Stimulated activated CD4-positive, alpha-beta T cell treated with anti-CD3 and anti-CD28 coated beads, TNF-alpha, amount 100 ng/mL, for 24 hours (primary cell): ENCODE measurements around the gene LDB3.

Experiments
- DNase-seq, 3 experiments: peaks; one replicate each; pipeline ENCODE4 v3.0.0-alpha.2; 2020; ENCODE audit warnings: low read depth in 3 of 3

Gene LDB3

DNA sequence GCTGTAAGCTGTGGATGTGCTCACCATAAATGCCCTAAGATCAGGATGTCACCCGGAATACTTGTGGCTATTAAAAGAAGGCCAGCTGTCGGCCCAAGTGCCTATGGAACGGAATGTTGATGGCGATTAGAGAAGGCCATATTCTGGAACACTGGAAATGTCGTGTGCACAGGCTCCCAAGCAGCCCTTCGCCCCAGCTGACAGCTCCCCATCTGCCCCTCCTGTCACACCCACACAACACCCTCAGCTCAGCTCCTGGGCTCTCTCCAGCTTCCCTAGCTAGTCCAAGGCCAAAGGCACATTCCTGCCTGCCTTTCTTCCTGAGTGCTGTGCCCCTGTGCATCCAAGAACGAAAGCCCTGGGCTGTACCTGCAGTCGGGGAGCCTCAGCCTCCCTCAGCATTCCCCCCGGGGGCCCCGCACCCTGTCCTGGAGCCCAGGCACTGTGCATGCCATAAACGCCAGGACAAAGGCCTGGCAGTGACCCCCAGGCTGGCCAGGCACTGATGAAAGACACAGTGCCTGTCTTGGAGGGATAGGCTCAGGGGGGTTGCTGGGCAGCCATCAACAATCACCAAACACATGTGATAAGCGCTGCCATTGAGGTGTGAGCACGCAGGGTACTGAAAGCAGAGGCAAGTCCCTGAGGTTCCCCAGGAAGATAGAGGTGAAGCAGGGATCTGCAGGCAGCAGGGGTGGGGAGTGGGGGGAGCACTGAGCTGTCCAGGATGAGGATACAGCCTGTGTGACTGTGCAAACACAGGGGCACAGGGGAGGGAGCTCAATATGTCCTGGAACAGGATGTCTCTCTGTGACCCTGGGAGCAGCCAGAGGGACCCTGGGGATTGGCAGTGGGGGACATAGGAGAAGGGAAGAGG lies 3.7 kb upstream of the LDB3 start:
- DNase-seq: no peak

DNA sequence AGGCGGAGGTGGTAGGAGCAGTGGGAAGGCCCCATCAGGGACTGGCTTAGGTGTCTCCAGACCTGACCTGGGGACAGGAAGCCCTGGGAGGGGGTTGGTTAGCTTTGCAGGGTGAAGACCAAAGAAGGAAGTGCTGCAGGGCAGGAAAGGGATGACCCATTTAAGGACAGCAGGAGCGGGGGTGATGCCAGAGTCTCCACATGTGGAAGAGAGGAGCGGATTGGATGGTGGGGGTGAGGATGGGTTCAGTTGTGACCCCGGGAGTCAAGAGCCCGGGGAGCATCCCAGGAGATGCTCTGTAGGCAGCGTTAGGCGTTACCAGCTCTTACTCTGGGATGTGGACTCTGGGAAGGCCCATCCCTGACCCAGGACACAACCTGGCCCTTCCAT lies 3.1 kb upstream of the LDB3 start:
- DNase-seq: no peak

DNA sequence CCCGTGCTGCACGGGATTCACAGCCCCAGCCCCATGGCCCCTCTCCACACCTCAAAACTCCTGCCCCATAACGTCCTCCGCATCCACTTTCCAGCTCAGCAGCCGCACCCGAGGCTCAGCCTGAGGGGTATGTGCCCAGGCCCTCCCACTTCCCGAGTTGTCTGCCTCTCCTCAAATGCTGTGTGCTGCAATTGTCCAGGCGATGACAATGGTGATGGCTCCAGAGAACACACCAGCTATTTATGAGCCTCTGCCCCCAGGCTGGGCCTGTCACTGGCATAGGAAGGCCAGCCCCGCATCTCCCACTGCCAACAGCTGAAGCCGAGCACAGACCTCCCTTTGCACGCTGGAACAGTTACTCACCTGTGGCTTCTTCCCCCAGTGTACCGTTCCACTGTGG lies 2.4 kb upstream of the LDB3 start:
- no peak for DNase-seq

DNA sequence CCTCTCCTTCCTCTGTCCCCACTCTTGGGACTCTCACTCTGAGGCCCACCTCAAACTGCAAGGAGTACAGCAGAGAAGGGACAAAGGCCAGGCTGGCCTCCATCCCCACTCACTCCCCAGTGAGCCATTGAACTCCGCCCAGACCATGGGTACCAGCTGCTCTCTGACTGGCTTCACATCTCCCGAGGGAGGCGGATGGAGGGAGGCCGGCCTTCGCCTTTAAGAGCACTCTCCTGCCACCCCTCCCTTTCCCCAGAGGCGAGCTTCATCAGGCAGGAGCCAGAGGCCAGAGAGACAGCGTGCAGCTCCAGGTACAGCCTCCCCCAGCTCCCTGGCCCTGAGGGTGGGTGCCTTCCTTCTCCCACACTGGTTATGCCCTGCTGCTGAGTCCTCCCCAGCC lies 1.8 kb upstream of the LDB3 start:
- no peak for DNase-seq

DNA sequence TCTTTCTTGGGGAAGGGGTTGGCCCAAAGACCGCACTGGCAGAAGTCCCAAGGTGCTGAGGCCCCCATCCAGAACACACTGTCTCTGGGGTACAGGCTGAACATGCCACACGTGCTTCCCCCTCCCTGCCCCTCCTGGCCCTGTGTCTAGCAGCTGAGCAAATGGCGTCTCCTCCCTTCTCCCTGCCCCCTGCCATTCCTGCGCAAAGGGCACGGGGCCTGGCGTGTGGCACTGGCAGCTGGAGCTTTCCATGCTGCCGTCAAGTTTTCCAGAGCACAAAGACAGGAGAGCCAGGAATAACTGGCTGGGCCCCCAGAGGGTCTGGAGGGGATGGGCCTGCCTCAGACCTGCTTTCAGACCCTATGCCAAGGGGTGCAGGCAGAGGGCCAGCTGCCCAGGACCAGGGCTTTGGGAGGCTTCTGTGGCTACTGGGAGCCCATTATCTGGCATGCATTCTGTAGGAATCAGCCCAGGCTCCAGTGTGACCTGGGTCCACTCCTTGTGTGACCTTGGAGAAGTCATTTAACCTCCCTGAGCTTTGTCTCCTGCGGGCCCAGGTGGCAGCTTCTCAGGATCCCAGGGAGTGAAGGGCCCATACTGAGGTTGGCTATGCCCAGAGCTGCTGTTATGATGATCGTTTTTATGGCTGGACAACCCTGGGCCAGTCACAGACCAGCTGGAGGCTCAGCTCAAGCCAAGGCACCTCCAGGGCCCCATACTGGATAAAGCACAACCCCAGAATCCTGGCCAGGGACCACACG lies 710 bp upstream of the LDB3 start:
- no peak for DNase-seq

DNA sequence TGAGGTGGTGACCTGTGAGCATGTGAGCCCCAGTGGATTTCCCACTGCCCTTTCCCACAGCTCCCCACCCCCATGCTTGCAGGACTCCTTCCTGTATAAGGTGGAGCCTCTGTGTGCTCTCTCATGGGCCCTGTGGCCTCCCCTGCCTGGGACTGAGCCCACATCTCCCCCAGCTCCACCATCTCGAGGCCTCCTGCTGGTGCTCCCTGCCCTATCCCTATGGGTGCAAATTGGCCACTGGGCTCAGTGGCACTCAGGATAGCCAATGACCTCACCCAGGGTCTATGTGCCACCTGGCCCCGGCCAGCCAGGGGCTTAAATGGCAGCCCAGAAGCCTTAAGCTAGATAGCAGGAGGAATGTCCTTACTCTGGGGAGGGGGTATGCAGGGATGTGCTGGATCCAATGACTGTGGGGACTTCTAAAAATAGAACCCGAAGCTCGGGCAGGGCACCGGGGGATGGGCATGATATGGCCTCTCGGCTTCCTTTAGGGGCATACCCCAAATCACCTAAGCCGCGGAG lies 2.0 kb downstream of the LDB3 start:
- DNase-seq: no peak

DNA sequence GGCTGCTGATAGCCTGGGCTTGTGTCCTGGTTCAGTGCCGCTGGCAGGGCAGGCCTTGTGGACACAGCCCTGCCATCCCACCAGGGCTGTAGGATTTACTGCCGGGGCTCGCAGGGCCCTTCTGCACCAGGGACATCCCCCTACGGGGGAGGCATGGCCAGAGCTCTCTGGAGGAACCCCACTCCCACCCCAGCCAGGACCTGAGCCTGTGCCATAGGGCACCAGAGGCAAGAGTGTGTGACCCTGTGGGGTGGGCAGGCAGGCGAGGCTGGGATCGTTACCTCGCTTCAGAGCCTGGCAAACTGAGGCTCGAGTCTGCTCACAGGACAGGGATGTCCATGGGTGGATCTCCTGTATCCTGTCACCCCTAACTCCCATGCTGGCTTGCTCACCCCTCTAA lies 2.6 kb downstream of the LDB3 start:
- no peak for DNase-seq

DNA sequence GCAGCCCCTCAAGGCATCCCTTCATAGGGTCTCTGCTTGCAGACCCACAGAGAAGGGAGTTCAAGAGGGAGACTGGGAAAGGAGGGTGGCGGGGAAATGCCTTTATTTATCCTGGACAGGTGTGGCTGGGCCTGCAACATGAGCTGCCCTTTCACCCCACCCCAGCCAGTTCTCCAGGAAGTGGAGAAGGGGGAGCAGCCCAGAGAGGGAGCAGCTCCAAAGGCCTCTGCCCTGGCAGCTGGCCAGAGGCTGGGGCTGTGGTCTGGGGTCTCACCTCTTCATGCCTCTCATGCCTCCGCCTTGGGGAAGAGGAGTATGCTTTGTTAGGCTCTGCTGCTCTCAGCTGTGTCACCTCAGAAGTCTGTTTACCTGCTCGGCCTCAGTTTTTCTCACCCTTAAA lies 3.1 kb downstream of the LDB3 start:
- no peak for DNase-seq

DNA sequence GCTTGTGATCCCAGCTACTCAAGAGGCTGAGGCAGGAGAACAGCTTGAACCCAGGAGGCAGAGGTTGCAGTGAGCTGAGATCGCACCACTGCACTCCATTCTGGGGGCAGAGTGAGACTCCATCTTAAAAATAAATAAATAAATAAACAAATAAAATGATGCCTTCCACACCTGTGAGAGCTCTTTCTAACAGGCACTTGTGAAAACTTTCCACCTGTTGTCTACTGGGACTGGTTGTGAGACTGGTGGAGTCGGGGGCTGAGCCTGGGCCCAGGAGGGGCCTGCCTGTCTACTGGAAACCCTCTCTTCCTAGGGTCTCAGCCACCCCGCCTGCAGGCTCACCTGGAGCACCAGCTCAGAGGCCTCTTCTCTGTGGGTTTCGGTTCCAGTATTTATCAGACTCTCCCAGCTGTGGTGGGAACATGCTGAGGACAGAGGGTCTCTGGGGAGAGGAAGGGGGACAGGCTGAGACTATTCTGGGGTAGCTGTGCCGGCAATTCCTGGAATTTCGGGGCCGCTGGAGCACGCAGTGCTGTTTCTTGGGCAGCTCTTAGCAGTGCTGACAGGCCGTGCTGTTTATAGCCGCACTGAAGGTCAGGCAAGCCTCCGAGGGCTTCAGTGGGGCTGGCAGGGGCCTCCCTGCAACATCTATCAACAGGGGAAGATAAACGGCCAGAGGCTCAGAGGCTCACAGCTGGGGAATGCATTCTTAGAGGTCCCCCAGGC lies 3.8 kb downstream of the LDB3 start:
- no peak for DNase-seq

DNA sequence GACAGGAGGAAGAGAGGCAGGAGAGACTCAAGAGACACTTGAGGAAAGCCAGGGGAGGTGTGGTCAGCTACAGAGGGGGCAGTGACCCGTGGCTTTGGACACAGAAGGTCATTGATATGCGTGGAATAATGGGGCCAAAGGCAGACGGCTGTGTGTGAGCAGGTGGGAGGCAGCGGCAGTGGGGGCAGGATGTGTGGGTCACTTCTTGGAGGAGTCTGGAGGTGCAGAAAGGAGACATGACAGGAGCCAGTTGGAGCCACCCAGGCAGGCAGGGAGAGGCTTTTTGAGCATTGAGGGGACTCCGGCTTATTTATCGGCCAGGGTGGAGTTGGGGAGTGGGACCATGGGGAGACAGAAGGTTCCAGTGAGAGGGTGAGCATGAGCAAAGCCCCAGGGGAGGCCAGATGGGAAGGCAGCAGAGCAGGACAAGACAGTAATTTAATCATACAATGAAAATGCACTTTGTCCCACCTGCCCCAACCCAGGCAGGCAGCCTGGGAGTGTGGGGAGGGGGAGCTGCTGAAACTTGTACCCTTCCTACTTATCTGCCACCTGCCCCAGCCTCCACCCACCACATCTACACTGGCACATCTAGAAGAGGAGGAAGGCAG lies 5.0 kb downstream of the LDB3 start:
- no peak for DNase-seq

DNA sequence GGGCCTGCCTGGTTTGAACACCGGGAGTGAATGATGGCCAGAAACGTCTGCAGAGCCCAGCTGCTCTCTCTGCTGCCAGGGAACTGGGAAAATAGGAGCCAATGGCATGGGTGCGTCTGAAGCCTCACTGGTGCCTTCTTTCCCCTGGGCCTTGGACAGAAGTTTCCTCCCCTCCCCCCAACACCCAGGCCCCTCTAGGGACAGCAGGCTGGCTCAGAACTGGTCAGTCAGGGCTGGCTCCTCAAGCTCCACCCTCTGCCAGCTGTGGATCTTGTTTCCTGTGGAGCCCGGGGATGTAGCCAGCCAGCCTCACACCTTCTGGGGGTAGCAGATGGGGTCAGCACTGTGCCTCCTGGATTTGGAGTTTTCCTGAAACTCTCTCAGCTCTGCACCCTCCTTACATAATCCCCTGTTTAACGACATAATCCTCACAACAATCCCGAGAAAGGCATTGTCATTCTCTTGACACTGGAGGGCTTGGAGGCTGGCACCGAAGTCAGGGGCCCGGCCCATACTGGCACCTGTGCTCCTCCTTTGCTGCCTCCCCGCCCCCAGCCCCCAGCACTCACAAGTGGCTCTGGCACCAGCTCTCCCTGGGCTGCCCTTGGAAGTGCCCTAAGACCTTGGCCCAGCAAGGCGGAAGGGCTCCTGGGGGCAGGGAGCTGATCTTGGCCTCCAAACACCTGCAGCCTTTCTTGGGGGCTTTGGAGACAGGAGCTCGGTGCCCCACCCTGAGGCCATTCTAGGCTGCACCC lies 5.7 kb downstream of the LDB3 start:
- DNase-seq: no peak

DNA sequence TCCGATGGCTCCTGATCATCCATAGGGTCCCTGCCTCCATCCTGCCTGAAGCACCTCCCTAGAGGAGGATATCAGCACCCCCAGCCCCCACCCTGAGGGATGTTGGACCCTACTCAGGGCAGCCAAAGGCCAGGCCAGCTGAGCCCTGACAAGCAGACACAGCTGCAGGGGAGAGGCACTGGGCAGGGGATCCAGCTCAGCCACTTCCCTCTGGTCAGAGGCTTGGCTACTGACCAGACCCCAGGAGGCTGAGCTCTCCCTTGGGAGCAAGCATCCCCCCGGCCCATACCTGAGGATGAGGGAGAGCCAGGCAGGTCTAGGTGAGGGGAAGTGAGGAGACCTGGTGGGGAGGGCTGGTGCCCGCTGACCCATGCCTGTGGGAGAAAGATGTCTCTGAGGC lies 6.6 kb downstream of the LDB3 start:
- no peak for DNase-seq

DNA sequence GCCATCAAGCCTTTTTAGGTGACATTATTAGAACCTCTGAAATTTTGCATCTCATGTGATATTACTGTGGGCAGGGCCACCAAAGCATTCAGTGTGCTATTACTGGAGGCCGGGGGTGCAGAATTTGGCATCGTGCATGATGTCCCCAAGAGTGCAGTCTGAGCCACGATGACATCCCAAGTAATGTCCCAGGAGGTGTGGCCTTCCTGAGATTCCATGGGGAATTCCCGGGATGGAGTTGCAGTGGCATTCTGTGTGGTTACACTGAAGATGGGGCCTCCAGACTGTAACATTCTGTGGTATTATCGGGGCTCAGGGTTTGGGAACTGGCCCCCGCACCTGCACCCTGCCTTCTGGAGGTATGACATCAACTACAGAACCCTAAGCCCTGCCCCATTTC lies 9.1 kb downstream of the LDB3 start:
- no peak for DNase-seq

DNA sequence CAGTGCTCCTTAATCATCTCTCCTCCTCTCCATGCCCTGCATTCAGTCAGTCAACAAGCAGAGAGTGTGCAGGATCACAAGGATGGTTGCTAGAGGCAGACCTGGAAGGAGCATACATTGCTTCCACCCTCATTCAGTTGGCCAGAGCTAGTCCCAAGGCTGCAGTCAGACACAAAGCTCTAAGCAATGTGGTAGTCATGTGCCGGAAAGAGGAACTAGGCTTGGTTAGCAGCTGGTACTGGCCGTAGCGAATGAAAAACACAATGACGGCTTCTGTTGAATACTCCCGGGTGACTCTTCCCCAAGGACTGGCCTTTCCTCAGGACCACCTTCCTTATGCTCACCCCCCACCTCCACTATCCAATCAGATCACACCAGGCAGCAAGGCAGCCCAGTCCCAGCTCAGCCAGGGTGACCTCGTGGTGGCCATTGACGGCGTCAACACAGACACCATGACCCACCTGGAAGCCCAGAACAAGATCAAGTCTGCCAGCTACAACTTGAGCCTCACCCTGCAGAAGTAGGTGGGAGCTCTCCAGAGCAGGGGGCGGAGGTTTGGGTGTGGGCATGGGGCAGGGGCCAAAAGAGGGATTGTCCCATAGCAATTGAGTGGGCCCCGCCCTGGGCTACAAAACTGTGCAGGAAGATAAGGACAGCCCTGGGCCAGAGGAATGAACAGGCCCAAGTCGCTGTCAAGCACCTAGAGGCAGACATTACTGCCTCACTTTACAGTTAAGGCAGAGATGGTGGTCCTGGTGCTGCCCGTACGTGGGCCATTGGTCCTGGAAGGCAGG lies 10.9 kb downstream of the LDB3 start:
- no peak for DNase-seq

DNA sequence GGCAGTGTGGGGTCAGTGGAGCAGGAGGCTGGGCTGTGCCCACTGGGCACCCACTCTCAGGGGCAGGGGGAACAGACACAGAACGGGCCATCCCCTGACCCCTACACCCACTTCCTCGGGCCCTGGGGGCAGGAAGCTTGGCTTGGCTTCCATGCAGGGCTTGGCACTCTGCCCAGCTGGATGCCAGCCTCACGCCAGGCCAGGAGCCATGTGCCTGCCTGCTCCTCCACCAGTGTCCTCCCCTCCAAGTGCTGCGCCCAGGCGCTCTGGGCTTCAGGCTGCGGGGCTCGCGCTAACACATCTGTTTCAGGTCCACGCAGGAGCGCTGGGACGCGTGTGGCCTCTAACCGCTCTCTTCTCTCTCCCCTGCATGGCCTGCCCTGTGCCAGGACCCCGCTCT lies 12.7 kb downstream of the LDB3 start:
- no peak for DNase-seq

DNA sequence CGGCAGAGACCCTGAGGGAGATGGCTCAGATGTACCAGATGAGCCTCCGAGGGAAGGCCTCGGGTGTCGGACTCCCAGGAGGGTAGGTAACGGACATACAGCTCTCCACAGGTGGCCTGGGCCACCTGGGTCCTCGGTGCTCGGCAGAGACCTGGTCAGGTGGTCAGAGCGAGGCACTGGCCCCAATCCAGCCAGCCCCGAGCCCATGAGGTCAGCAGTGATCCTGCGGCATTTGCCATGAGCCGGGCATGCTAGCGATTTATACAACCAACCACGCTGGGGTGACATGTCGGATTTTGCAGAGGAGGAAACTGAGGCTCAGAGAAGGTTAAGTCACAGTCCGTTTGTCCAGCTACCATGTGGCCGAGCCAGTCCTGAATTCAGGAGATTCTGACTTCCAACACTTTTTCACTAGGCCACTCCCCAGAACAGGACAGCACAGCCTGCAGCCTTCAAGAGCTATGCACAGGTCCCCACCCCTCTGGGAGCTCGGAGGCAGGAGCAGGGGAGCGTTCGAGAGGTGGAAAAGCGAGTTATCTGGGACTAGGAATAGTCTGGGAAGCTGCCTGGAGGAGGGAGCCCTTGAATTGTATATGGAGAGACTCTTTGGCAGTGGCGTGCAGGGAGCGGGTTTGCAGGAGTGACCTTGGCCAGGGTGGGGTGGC lies 13.5 kb downstream of the LDB3 start:
- no peak for DNase-seq

DNA sequence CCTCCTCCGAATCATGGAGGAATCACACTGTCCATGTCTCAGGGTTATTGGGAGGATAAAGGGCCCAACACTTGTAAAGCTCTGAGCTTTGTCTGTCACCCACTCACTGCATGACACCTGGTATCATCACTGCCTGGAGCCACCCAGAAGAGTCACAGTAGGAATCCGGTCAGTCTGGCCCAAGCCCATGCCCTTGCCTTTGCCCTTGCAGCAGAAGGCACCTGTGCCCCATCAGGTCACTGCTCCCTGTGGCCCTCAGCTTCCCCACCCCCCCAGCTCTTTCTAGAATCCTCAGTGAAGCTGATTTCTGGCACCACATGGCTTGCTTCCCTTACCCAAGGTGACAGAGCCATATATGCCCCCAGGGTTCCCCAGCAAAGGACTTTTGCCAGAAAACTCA lies 14.4 kb downstream of the LDB3 start:
- DNase-seq: no peak

DNA sequence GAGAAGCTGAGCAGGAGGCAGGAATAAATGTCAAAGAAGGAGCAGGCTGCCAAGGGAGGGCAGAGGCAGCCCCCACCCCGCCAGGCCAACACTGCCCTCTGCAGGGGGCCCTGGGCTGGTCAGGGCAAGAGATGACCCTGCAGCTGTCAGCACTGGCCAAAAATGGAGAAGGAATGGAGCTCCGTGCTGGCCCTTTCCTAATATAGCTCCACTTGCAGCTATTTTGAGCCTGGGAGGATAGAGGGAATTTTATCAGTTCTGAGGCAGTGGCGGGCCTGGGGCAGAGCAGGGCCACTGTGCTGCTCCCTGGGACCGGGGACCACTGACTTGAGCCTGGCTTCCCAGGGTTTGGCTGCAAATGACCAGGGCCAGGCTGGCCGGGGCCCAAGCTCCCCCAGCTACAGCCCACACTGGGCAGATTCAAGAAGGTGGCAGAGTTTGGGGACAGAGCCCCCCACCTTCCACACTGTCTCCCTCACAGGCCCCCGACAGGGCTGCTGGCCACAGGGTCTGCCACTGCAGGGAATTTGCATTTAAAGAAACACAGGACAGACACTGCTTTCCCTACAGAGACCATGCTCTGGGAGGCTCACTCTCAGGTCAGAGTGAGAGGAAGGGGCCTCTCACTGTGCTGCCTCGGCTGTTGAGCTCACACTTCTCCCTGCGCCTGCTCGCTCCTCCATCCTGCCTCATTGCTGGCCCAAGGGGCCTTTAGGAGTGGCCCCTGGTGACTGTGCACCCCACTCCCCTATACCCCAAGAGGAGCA lies 16.2 kb downstream of the LDB3 start:
- no peak for DNase-seq

DNA sequence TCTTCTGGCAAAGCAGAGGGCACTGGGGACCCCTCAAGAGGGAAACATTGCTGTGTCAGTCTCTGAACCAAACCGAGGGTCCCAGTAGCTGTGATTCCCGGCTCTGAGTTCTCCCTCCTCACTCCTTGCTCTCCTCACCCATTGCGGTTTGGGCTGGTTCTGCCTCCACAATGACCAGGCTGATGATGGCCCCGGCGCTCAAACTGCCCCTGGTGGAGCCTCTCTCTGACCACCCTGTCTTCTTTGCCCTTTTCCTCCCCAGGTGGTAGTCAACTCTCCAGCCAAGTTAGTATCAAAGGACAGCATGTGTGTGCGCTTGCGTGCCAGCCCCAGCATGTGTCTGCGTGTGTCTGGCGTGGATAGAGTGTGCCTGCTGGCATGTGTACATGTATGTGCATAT lies 17.1 kb downstream of the LDB3 start:
- DNase-seq: no peak
